Loucy (cell line): ENCODE results near the gene TCTN2.

Source experiments
- EZH2phosphoT487 ChIP-seq: fragments of 200-600 bp; IDR thresholded peaks from 2 replicates; pipeline ENCODE4 v1.6.1; 2018; ENCODE audit warnings: antibody characterized with exemption, mild to moderate bottlenecking, moderate library complexity, borderline replicate concordance
- TF ChIP-seq, protein P1 (sequence below): fragments of 200-600 bp; sonication (generic); conservative IDR thresholded peaks from 2 replicates; pipeline ENCODE4 v1.5.1; 2014; ENCODE audit warnings: mild to moderate bottlenecking, antibody characterized with exemption, low read length

DNA sequence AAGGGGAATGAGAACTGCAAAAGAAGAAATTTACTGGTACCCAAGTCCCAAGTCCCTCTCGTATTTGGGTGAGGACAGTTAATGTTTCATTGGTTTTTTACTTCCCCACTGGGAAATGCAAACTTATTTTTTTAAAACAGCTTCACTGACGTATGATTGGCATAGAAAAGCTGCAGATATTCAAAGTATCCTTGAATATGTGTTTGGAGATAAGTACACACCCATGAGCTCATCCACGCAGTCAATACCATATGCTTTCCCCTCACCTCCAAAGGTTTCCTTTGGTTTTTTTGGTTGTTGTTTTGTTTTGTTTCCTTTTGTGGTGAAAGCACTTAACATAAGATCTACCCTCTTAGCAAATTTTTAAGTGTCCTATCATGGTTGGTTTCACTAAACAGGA lies 13.1 kb downstream of the TCTN2 start:
- TF ChIP-seq, protein P1, sequence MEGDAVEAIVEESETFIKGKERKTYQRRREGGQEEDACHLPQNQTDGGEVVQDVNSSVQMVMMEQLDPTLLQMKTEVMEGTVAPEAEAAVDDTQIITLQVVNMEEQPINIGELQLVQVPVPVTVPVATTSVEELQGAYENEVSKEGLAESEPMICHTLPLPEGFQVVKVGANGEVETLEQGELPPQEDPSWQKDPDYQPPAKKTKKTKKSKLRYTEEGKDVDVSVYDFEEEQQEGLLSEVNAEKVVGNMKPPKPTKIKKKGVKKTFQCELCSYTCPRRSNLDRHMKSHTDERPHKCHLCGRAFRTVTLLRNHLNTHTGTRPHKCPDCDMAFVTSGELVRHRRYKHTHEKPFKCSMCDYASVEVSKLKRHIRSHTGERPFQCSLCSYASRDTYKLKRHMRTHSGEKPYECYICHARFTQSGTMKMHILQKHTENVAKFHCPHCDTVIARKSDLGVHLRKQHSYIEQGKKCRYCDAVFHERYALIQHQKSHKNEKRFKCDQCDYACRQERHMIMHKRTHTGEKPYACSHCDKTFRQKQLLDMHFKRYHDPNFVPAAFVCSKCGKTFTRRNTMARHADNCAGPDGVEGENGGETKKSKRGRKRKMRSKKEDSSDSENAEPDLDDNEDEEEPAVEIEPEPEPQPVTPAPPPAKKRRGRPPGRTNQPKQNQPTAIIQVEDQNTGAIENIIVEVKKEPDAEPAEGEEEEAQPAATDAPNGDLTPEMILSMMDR, result no peak
- TF ChIP-seq EZH2phosphoT487, result no peak
